ENCODE measurements around the gene HTR3A. TPM values are rescaled to one million over a fixed set of nuclear protein-coding genes. Genes with fewer than 3 reads are reported as not detected.

Gene HTR3A
- total and polyA plus RNA-seq, 3 experiments from 2014 or later, result not detected

DNA sequence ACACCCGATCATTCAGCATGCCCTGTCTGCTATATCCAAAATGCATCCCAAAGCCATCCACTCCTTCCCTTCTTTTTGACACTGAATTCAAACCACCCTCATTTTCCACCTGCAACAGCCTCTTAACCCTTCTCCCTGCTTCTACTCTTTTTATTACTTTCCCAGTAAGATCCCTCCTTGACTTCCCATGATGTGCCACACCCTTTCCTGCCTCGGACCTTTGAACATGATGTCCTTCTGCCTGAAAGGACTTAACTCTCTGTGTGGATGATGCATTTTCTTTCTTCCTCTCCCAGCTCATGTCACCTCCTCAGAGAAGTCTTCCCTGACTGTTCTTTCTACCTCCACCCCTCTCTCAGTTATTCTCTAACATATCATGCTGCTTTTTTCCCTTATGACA is 36.5 kb downstream of the HTR3A start:
- H3K4me3 Mint-ChIP-seq, result no peak overlapping the region
- CTCF ChIA-PET, result no interaction called here

GRCh38 chr11:114015117-114015516 is 40.2 kb downstream of the HTR3A start:
- Mint-ChIP-seq H3K4me1 (no peaks in the 10 kb centered on the region), H3K9me3 (no peaks in the 10 kb centered on the region), H3K27me3 (peaks cover 5 to 23% of the 10 kb centered on the region in 2 donors), H3K4me3 (no peak overlapping the region), H3K36me3 (no peaks in the 10 kb centered on the region), H3K27ac (peak overlapping the region in 1 of 8 donors; percentile 86)
- Histone ChIP-seq H3K36me3 (ENCODE audit: insufficient read depth, low read length) (no peaks in the 10 kb centered on the region), H3K27me3 (ENCODE audit: insufficient read depth, low read length, poor library complexity, severe bottlenecking) (no peaks in the 10 kb centered on the region), H3K4me1 (ENCODE audit: insufficient read depth, low read length) (no peaks in the 10 kb centered on the region), H3K4me3 (ENCODE audit: low read length) (no peak overlapping the region), H3K27ac (ENCODE audit: low read depth, low read length) (no peak overlapping the region), H3K9me3 (ENCODE audit: low read length) (no peaks in the 10 kb centered on the region)
- ChIA-PET CTCF (interaction anchor here (1.0 to 1.1 kb wide), 2 partner anchors 18 to 32 kb away, joined by 3 read pairs; no protein-coding TSS in a partner anchor), POLR2A (no interaction called here)
- no peak for DNase-seq

More for the DNA sequence above, 36.5 kb downstream of the HTR3A start:
- Histone ChIP-seq H3K36me3 (ENCODE audit: insufficient read depth, low read length) (no peaks in the 10 kb centered on the region), H3K4me3 (ENCODE audit: low read length) (no peak overlapping the region), H3K4me1 (ENCODE audit: insufficient read depth, low read length) (no peaks in the 10 kb centered on the region), H3K27me3 (ENCODE audit: insufficient read depth, low read length, poor library complexity, severe bottlenecking) (no peaks in the 10 kb centered on the region), H3K27ac (ENCODE audit: low read depth, low read length) (no peak overlapping the region), H3K9me3 (ENCODE audit: low read length) (no peaks in the 10 kb centered on the region)
- DNase-seq, result no peak
- H3K36me3 Mint-ChIP-seq, result no peaks in the 10 kb centered on the region
- H3K27ac Mint-ChIP-seq, result peak overlapping the region in 1 of 8 donors; percentile 3
- no peaks in the 10 kb centered on the region for H3K9me3 Mint-ChIP-seq
- peaks cover 6 to 22% of the 10 kb centered on the region in 2 donors for H3K27me3 Mint-ChIP-seq
- POLR2A ChIA-PET, result no interaction called here
- no peaks in the 10 kb centered on the region for H3K4me1 Mint-ChIP-seq

DNA sequence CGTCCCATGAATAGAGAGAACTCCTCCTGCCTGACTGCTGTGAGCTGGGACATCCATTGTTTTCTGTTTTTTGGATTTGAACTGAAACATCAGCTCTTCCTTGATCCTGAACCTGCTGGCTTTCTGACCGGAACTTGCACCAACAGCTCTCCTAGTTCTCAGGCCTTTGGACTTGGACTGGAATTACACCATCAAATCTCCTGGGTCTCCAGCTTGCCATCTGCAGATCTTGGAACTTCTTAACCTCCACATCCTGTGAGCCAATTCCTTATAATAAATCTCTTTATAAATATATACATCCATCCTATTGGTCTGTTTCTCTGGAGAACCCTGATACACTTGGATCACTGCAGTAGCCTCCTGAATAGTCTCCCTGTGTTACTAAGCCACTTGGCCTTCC is 42.1 kb downstream of the HTR3A start:
- H3K4me1 ChIP-seq (ENCODE audit: insufficient read depth, low read length), result no peaks in the 10 kb centered on the region
- Mint-ChIP-seq H3K36me3 (no peaks in the 10 kb centered on the region), H3K4me3 (no peak overlapping the region), H3K4me1 (no peaks in the 10 kb centered on the region), H3K9me3 (no peaks in the 10 kb centered on the region), H3K27ac (peak overlapping the region in 1 of 8 donors; percentile 35), H3K27me3 (peaks cover 5 to 14% of the 10 kb centered on the region in 2 donors)
- ChIA-PET CTCF (no interaction called here), POLR2A (no interaction called here)
- DNase-seq, result no peak
- no peak overlapping the region for H3K27ac ChIP-seq (ENCODE audit: low read depth, low read length)
- no peaks in the 10 kb centered on the region for H3K27me3 ChIP-seq (ENCODE audit: insufficient read depth, low read length, poor library complexity, severe bottlenecking)
- no peaks in the 10 kb centered on the region for H3K36me3 ChIP-seq (ENCODE audit: insufficient read depth, low read length)
- H3K9me3 ChIP-seq (ENCODE audit: low read length), result no peaks in the 10 kb centered on the region
- no peak overlapping the region for H3K4me3 ChIP-seq (ENCODE audit: low read length)

DNA sequence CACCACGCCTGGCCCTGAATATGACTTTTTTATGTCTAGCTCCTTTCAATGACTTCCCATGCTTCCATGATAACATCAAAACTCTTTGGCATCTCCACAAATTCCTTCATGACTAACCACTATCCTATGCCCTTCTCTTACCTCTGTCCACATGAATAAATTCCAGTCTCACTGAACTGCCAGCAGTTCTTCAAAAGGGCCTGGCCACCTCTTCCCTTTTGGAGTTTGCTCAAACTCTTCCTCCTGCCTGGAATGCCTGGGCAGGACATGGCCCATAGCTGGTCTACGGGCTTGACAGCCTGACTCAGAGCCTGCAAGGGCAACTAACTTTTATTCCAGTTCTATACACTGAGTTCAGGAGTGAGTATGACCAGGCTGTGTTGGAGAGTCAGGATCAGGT is 42.8 kb downstream of the HTR3A start:
- H3K27me3 Mint-ChIP-seq, result peaks cover 5 to 7% of the 10 kb centered on the region in 2 donors
- CTCF ChIA-PET, result interaction anchor here (1.2 to 1.9 kb wide), 2 partner anchors 9 to 243 kb away, joined by 3 to 7 read pairs; no protein-coding TSS in a partner anchor

DNA sequence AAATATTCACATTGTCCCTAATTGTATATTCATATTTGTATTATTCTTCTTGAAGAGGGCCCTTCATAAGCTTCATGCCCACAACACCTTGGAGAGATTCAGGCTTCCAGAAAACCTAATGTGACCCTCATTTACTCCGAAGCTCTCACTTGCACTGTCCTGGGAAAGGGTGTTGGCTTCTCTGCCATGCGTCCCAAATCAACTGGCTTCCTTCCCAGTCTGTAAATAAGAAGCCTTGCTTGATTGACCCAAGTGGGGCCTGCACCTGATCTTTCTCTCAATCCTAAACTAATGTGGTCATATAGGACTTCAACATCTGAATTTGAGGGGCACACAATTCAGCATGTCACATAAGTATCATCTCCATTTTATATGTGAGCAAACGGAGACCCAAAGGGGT is 44.1 kb downstream of the HTR3A start:
- no peak overlapping the region for H3K4me3 ChIP-seq (ENCODE audit: low read length)
- H3K4me1 ChIP-seq (ENCODE audit: insufficient read depth, low read length), result no peaks in the 10 kb centered on the region
- Mint-ChIP-seq H3K4me1 (no peaks in the 10 kb centered on the region), H3K4me3 (no peak overlapping the region), H3K9me3 (no peaks in the 10 kb centered on the region), H3K27ac (no peak overlapping the region), H3K27me3 (peaks cover 4 to 5% of the 10 kb centered on the region in 2 donors), H3K36me3 (no peaks in the 10 kb centered on the region)
- no peak overlapping the region for H3K27ac ChIP-seq (ENCODE audit: low read depth, low read length)
- no peak for DNase-seq
- POLR2A ChIA-PET, result no interaction called here
- H3K9me3 ChIP-seq (ENCODE audit: low read length), result no peaks in the 10 kb centered on the region
- H3K27me3 ChIP-seq (ENCODE audit: insufficient read depth, low read length, poor library complexity, severe bottlenecking), result no peaks in the 10 kb centered on the region
- no peaks in the 10 kb centered on the region for H3K36me3 ChIP-seq (ENCODE audit: insufficient read depth, low read length)
- CTCF ChIA-PET, result interaction anchor here (0.8 to 1.9 kb wide), 2 partner anchors 17 to 242 kb away, joined by 3 to 7 read pairs; no protein-coding TSS in a partner anchor

More for the DNA sequence above, 42.8 kb downstream of the HTR3A start:
- Histone ChIP-seq H3K27me3 (ENCODE audit: insufficient read depth, low read length, poor library complexity, severe bottlenecking) (no peaks in the 10 kb centered on the region), H3K36me3 (ENCODE audit: insufficient read depth, low read length) (no peaks in the 10 kb centered on the region), H3K27ac (ENCODE audit: low read depth, low read length) (no peak overlapping the region), H3K4me3 (ENCODE audit: low read length) (no peak overlapping the region), H3K4me1 (ENCODE audit: insufficient read depth, low read length) (no peaks in the 10 kb centered on the region), H3K9me3 (ENCODE audit: low read length) (no peaks in the 10 kb centered on the region)
- H3K4me3 Mint-ChIP-seq, result no peak overlapping the region
- H3K36me3 Mint-ChIP-seq, result no peaks in the 10 kb centered on the region
- H3K4me1 Mint-ChIP-seq, result no peaks in the 10 kb centered on the region
- POLR2A ChIA-PET, result no interaction called here
- no peak for DNase-seq
- no peaks in the 10 kb centered on the region for H3K9me3 Mint-ChIP-seq
- H3K27ac Mint-ChIP-seq, result no peak overlapping the region

DNA sequence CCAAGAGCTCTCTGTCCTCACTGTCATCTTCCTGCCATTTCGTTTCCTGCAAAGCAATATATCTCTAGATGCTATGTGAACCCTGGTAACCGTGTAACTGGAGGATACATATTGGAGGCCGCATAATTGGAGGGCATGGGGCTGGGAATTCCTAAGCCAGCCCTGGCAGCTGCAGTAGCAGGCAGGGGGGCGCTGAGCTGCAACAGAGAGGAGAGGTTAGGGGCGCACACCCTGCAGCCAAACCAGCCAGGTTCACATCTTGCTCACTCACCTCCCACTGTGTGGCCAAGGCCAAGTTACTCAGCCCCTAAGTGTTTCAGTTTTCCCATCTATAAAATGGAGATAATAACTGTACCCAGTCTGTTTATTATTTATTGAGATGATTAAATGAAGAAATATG is 44.7 kb downstream of the HTR3A start:
- Histone ChIP-seq H3K36me3 (ENCODE audit: insufficient read depth, low read length) (no peaks in the 10 kb centered on the region), H3K27ac (ENCODE audit: low read depth, low read length) (no peak overlapping the region), H3K4me3 (ENCODE audit: low read length) (no peak overlapping the region), H3K9me3 (ENCODE audit: low read length) (no peaks in the 10 kb centered on the region), H3K27me3 (ENCODE audit: insufficient read depth, low read length, poor library complexity, severe bottlenecking) (no peaks in the 10 kb centered on the region), H3K4me1 (ENCODE audit: insufficient read depth, low read length) (no peaks in the 10 kb centered on the region)
- CTCF ChIA-PET, result interaction anchor here (0.8 to 1.9 kb wide), 2 partner anchors 16 to 242 kb away, joined by 3 to 7 read pairs; no protein-coding TSS in a partner anchor
- POLR2A ChIA-PET, result no interaction called here
- H3K4me1 Mint-ChIP-seq, result no peaks in the 10 kb centered on the region
- H3K36me3 Mint-ChIP-seq, result no peaks in the 10 kb centered on the region
- H3K27ac Mint-ChIP-seq, result peak overlapping the region in 1 of 8 donors; percentile 29
- peaks cover 4 to 8% of the 10 kb centered on the region in 2 donors for H3K27me3 Mint-ChIP-seq
- no peak overlapping the region for H3K4me3 Mint-ChIP-seq
- no peaks in the 10 kb centered on the region for H3K9me3 Mint-ChIP-seq
- no peak for DNase-seq

- Histone ChIP-seq H3K9me3 (ENCODE audit: low read length) (no peaks in the 10 kb centered on the region), H3K36me3 (ENCODE audit: insufficient read depth, low read length) (no peaks in the 10 kb centered on the region), H3K27me3 (ENCODE audit: insufficient read depth, low read length, poor library complexity, severe bottlenecking) (no peaks in the 10 kb centered on the region), H3K4me1 (ENCODE audit: insufficient read depth, low read length) (no peaks in the 10 kb centered on the region), H3K27ac (ENCODE audit: low read depth, low read length) (no peak overlapping the region), H3K4me3 (ENCODE audit: low read length) (no peak overlapping the region)
- POLR2A ChIA-PET, result no interaction called here
- Mint-ChIP-seq H3K27ac (no peak overlapping the region), H3K4me1 (peaks cover 8 to 10% (median 9%) of the 10 kb centered on the region in 3 donors), H3K36me3 (no peaks in the 10 kb centered on the region), H3K27me3 (peaks cover 8 to 21% of the 10 kb centered on the region in 2 donors), H3K4me3 (no peak overlapping the region), H3K9me3 (no peaks in the 10 kb centered on the region)
- DNase-seq, result no peak
- CTCF ChIA-PET, result interaction anchor here (1.5 to 16.1 kb wide), 2 partner anchors 7 to 236 kb away, joined by 3 to 180 read pairs; no protein-coding TSS in a partner anchor
Measured at GRCh38 chr11:114025329-114025907, 50.5 kb downstream of the HTR3A start.

- CTCF ChIA-PET, result interaction anchor here (1.0 to 16.1 kb wide), 3 partner anchors 8 to 235 kb away, joined by 3 to 180 read pairs (median 3); no protein-coding TSS in a partner anchor
- peaks cover 8 to 28% of the 10 kb centered on the region in 2 donors for H3K27me3 Mint-ChIP-seq
Measured at GRCh38 chr11:114026355-114026754, 51.4 kb downstream of the HTR3A start.

More at GRCh38 chr11:114026355-114026754, 51.4 kb downstream of the HTR3A start:
- H3K36me3 ChIP-seq (ENCODE audit: insufficient read depth, low read length), result no peaks in the 10 kb centered on the region
- H3K4me1 ChIP-seq (ENCODE audit: insufficient read depth, low read length), result no peaks in the 10 kb centered on the region
- Mint-ChIP-seq H3K27ac (no peak overlapping the region), H3K9me3 (no peaks in the 10 kb centered on the region), H3K36me3 (no peaks in the 10 kb centered on the region), H3K4me3 (no peak overlapping the region), H3K4me1 (peaks cover 8 to 10% (median 9%) of the 10 kb centered on the region in 3 donors)
- no peaks in the 10 kb centered on the region for H3K27me3 ChIP-seq (ENCODE audit: insufficient read depth, low read length, poor library complexity, severe bottlenecking)
- POLR2A ChIA-PET, result no interaction called here
- H3K27ac ChIP-seq (ENCODE audit: low read depth, low read length), result no peak overlapping the region
- H3K9me3 ChIP-seq (ENCODE audit: low read length), result no peaks in the 10 kb centered on the region
- H3K4me3 ChIP-seq (ENCODE audit: low read length), result no peak overlapping the region
- DNase-seq, result peak in 4 of 5 donors; percentile 24 to 58 (median 38)
